ENCODE data around the gene GBP3. TPM values are rescaled to one million over a fixed set of nuclear protein-coding genes. Genes with fewer than 3 reads are reported as not detected.
"Not testable (repeated sequence)": the region's sequence is repeated elsewhere in the genome, so short reads cannot be mapped to it uniquely, and the experiment has no call there.

The GBP3 gene
- polyA plus RNA-seq, 2 of the 4 experiments (the other 2 are of a cell fraction) = 0.98 to 1.9 TPM

- POLR2A ChIA-PET = no interaction called here
- CTCF ChIA-PET = no interaction called here
- no peak for TF ChIP-seq CBX8 (IDR thresholded peaks at IDR 0.05)
- no peaks in the 10 kb centered on the region for H3K9me3 ChIP-seq
- 5% methylated on average over 1 of the region's 1 CpG for WGBS (ENCODE audit: missing lambda C conversion rate)
- no peak overlapping the region for H3K27ac ChIP-seq
- FAIRE-seq = no peak
- no peak overlapping the region for H3K4me3 ChIP-seq
- ATAC-seq = no peak
- no peak for DNase-seq (ENCODE audit: low read depth in 1 of 2, low spot score in 1 of 2)
- H3K4me2 ChIP-seq = no peak overlapping the region
- no peaks in the 10 kb centered on the region for H3K4me1 ChIP-seq
Observed at GRCh38 chr1:89037186-89037585, 14.5 kb upstream of the GBP3 start.

DNA sequence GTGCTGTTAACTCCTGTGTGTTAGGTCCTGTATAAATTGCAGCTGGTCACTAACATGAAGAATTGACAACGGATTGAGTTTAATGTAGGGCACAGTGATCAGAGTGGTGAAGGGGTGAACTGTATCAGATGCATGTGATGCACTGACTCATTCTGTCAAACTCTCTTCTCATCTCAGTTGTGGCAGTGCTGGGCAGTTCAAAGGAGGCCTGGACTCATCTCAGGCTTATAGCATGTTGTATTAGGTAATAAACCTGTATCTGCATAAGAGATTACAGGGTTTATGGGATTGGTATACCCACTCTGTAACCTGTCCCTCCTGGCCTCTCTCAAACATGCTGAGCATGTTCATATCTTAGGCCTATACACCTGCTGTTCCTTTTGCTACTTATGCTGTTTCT lies 12.4 kb upstream of the GBP3 start:
- H3K27ac ChIP-seq = no peak overlapping the region
- ChIA-PET CTCF (no interaction called here), POLR2A (no interaction called here)
- ATAC-seq (no peak), DNase-seq (ENCODE audit: low read depth in 1 of 2, low spot score in 1 of 2) (no peak), FAIRE-seq (no peak)
- TF ChIP-seq MAZ (IDR thresholded peaks at IDR 0.05; ENCODE audit: borderline replicate concordance, low read depth, low read length) (no peak), NFE2L2 (conservative IDR thresholded peaks at IDR 0.05; ENCODE audit: low read length) (no peak), RCOR1 (IDR thresholded peaks at IDR 0.05; ENCODE audit: low read depth, low read length) (no peak), RFX5 (IDR thresholded peaks at IDR 0.05) (no peak), ZC3H11A (IDR thresholded peaks at IDR 0.05) (no peak), EHF (CRISPR knock-in tag; IDR thresholded peaks at IDR 0.05) (no peak), CBX8 (IDR thresholded peaks at IDR 0.05) (no peak), MAX (IDR thresholded peaks at IDR 0.05) (no peak), ELK1 (IDR thresholded peaks at IDR 0.05; ENCODE audit: low read depth, low read length) (no peak), BHLHE40 (IDR thresholded peaks at IDR 0.05; ENCODE audit: low read depth, low read length) (no peak), SMC3 (IDR thresholded peaks at IDR 0.05) (no peak), MAFK (IDR thresholded peaks at IDR 0.05; ENCODE audit: partially characterized antibody) (no peak), NR3C1 (IDR thresholded peaks at IDR 0.05) (no peak), TFCP2L1 (CRISPR knock-in tag; IDR thresholded peaks at IDR 0.05) (no peak), EP300 (IDR thresholded peaks at IDR 0.05) (no peak)
- H3K4me1 ChIP-seq = no peaks in the 10 kb centered on the region
- WGBS (ENCODE audit: missing lambda C conversion rate) = 8% methylated on average over 1 of the region's 1 CpG
- H3K4me3 ChIP-seq = no peak overlapping the region
- no peak overlapping the region for H3K4me2 ChIP-seq
- H3K9me3 ChIP-seq = no peaks in the 10 kb centered on the region

DNA sequence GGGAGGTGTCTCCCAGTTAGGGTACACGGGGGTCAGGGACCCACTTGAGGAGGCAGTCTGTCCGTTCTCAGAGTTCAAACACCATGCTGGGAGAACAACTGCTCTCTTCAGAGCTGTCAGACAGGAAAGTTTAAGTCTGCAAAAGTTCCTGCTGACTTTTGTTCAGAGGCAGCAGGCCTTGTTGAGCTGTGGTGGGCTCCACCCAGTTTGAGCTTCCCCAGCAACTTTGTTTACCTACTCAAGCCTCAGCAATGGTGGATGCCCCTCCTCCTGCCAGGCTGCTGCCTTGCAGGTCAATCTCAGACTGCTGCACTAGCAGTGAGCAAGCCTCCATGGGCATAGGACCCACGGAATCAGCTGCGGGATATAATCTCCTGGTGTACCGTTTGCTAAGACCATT lies 11.3 kb upstream of the GBP3 start:
- DNase-seq (ENCODE audit: low read depth in 1 of 2, low spot score in 1 of 2); POLR2A ChIA-PET; H3K4me1 ChIP-seq; ATAC-seq; CTCF ChIA-PET; H3K27ac ChIP-seq; H3K4me3 ChIP-seq; H3K9me3 ChIP-seq; FAIRE-seq; H3K4me2 ChIP-seq: not testable (repeated sequence)
- 46% methylated on average over 4 of the region's 5 CpGs for WGBS (ENCODE audit: missing lambda C conversion rate)

- H3K4me2 ChIP-seq; DNase-seq (ENCODE audit: low read depth in 1 of 2, low spot score in 1 of 2); FAIRE-seq; POLR2A ChIA-PET; H3K27ac ChIP-seq; ATAC-seq; H3K9me3 ChIP-seq; CTCF ChIA-PET; H3K4me1 ChIP-seq; H3K4me3 ChIP-seq: not testable (repeated sequence)
- WGBS (ENCODE audit: missing lambda C conversion rate) = 43% methylated on average over 2 of the region's 2 CpGs
Observed at GRCh38 chr1:89029051-89029450, 6.4 kb upstream of the GBP3 start.

- no peak for DNase-seq (ENCODE audit: low read depth in 1 of 2, low spot score in 1 of 2)
- H3K4me1 ChIP-seq = no peaks in the 10 kb centered on the region; the same call in 2 of the 3 replicates
- ChIA-PET CTCF (no interaction called here), POLR2A (no interaction called here)
- H3K9me3 ChIP-seq = no peaks in the 10 kb centered on the region
- no peak overlapping the region for H3K4me2 ChIP-seq
- TF ChIP-seq RFX5 (IDR thresholded peaks at IDR 0.05) (no peak), FOXS1 (CRISPR knock-in tag; IDR thresholded peaks at IDR 0.05) (no peak), MAZ (IDR thresholded peaks at IDR 0.05; ENCODE audit: borderline replicate concordance, low read depth, low read length) (no peak), EP300 (IDR thresholded peaks at IDR 0.05) (no peak), KDM5A (IDR thresholded peaks at IDR 0.05) (no peak), HOXB5 (CRISPR knock-in tag; IDR thresholded peaks at IDR 0.05) (no peak), HEYL (CRISPR knock-in tag; IDR thresholded peaks at IDR 0.05) (no peak), ZSCAN20 (CRISPR knock-in tag; IDR thresholded peaks at IDR 0.05) (no peak), ZC3H11A (IDR thresholded peaks at IDR 0.05) (no peak), RNF2 (IDR thresholded peaks at IDR 0.05; ENCODE audit: borderline replicate concordance, low read depth) (no peak), NPAS2 (CRISPR knock-in tag; IDR thresholded peaks at IDR 0.05; ENCODE audit: borderline replicate concordance) (no peak), MAX (IDR thresholded peaks at IDR 0.05) (no peak)
- TF ChIP-seq, protein P1, sequence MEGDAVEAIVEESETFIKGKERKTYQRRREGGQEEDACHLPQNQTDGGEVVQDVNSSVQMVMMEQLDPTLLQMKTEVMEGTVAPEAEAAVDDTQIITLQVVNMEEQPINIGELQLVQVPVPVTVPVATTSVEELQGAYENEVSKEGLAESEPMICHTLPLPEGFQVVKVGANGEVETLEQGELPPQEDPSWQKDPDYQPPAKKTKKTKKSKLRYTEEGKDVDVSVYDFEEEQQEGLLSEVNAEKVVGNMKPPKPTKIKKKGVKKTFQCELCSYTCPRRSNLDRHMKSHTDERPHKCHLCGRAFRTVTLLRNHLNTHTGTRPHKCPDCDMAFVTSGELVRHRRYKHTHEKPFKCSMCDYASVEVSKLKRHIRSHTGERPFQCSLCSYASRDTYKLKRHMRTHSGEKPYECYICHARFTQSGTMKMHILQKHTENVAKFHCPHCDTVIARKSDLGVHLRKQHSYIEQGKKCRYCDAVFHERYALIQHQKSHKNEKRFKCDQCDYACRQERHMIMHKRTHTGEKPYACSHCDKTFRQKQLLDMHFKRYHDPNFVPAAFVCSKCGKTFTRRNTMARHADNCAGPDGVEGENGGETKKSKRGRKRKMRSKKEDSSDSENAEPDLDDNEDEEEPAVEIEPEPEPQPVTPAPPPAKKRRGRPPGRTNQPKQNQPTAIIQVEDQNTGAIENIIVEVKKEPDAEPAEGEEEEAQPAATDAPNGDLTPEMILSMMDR (IDR thresholded peaks at IDR 0.05) = no peak
- TF ChIP-seq, protein P2, sequence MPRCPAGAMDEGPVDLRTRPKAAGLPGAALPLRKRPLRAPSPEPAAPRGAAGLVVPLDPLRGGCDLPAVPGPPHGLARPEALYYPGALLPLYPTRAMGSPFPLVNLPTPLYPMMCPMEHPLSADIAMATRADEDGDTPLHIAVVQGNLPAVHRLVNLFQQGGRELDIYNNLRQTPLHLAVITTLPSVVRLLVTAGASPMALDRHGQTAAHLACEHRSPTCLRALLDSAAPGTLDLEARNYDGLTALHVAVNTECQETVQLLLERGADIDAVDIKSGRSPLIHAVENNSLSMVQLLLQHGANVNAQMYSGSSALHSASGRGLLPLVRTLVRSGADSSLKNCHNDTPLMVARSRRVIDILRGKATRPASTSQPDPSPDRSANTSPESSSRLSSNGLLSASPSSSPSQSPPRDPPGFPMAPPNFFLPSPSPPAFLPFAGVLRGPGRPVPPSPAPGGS (IDR thresholded peaks at IDR 0.05) = no peak
- TF ChIP-seq, protein P3, sequence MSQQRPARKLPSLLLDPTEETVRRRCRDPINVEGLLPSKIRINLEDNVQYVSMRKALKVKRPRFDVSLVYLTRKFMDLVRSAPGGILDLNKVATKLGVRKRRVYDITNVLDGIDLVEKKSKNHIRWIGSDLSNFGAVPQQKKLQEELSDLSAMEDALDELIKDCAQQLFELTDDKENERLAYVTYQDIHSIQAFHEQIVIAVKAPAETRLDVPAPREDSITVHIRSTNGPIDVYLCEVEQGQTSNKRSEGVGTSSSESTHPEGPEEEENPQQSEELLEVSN (IDR thresholded peaks at IDR 0.05; ENCODE audit: borderline replicate concordance, low read depth) = no peak
- H3K4me3 ChIP-seq = no peak overlapping the region
- FAIRE-seq = no peak
- WGBS (ENCODE audit: missing lambda C conversion rate) = 43% methylated on average over 3 of the region's 3 CpGs
- ATAC-seq = no peak
- no peak overlapping the region for H3K27ac ChIP-seq
Observed at GRCh38 chr1:89025928-89026327, 3.3 kb upstream of the GBP3 start.
